ENCODE data around the gene DNAJB9. TPM values are rescaled to one million over a fixed set of nuclear protein-coding genes. Genes with fewer than 3 reads are reported as not detected.

The DNAJB9 gene
- total and polyA plus RNA-seq, 2 experiments from 2014 or later: 64.2 to 94.0 TPM

DNA sequence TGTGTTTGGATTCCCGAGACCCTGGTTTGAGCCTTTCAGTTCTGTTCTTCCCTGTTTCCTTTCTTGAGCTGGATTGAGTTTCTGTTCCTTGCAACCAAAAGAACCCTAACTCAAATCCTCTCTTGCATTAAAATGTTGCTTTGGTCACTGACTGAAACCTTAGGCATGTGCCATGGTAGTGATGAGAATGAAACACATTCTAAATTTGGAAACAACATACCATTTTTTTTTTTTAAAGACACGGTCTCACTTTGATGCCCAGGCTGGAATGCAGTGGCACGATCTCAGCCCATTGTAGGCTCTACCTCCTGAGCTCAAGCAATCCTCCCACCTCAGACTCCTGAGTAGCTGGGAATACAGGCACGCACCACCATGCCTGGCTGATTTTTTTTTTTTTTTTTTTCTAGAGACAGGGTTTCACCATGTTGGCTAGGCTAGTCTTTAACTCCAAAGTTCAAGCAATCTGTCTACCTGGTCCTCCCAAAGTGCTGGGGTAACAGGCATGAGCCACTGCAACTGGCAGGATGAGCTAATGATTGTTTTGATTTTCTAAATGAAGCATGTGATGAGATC, 8.5 kb upstream of the DNAJB9 start:
- TF ChIP-seq EZH2 (IDR thresholded peaks at IDR 0.05; ENCODE audit: borderline replicate concordance) (no peak), EZH2phosphoT487 (IDR thresholded peaks at IDR 0.05; ENCODE audit: low read depth, severe bottlenecking, unreplicated experiment) (no peak), CTCF (IDR thresholded peaks at IDR 0.05; ENCODE audit: poor library complexity) (no peak)
- DNase-seq (ENCODE audit: low spot score): no peak
- WGBS (ENCODE audit: low lambda C conversion rate, missing lambda C conversion rate): 91% methylated on average over 4 of the region's 4 CpGs
- Histone ChIP-seq H3K27me3 (no peaks in the 10 kb centered on the region), H3K4me3 (no peak overlapping the region), H3K4me2 (no peak overlapping the region), H2AFZ (no peak overlapping the region), H3K4me1 (ENCODE audit: insufficient read depth) (no peaks in the 10 kb centered on the region), H4K20me1 (ENCODE audit: insufficient read depth, poor library complexity, severe bottlenecking) (no peaks in the 10 kb centered on the region), H3K9me3 (ENCODE audit: low read depth) (no peaks in the 10 kb centered on the region), H3K36me3 (replicated peaks; ENCODE audit: insufficient read depth, low read depth) (no peaks in the 10 kb centered on the region), H3K79me2 (peaks cover 17% of the 10 kb centered on the region), H3K9me2 (replicated peaks; ENCODE audit: insufficient read depth) (no peaks in the 10 kb centered on the region), H3K27ac (no peak overlapping the region)

DNA sequence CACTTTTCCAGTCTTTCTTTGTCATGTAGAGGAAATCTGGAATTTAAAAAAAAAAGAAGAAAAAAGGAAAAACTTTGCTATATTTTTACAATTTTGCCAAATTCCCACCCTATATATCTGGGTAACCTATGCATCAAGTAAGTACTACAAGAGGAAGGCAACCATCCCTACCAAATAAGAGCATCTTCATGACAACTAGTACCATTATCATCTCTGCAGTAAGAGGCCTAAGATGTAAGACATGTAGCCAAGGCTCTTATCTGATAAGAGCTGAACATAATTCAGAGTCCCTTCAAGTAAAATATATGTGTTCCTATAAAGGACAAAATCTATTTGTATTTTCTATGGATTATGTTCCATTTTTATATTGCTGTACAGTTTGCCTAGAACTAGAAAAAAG, 3.7 kb upstream of the DNAJB9 start:
- TF ChIP-seq EZH2 (IDR thresholded peaks at IDR 0.05; ENCODE audit: borderline replicate concordance) (no peak), EZH2phosphoT487 (IDR thresholded peaks at IDR 0.05; ENCODE audit: low read depth, severe bottlenecking, unreplicated experiment) (no peak), CTCF (IDR thresholded peaks at IDR 0.05; ENCODE audit: poor library complexity) (no peak)
- no peak overlapping the region for H3K4me2 ChIP-seq
- no peaks in the 10 kb centered on the region for H3K9me3 ChIP-seq (ENCODE audit: low read depth)
- no peaks in the 10 kb centered on the region for H3K36me3 ChIP-seq (replicated peaks; ENCODE audit: insufficient read depth, low read depth)
- no peaks in the 10 kb centered on the region for H4K20me1 ChIP-seq (ENCODE audit: insufficient read depth, poor library complexity, severe bottlenecking)
- peaks cover 9% of the 10 kb centered on the region for H3K4me1 ChIP-seq (ENCODE audit: insufficient read depth)
- H3K27me3 ChIP-seq: no peaks in the 10 kb centered on the region
- H2AFZ ChIP-seq: no peak overlapping the region
- peaks cover 51% of the 10 kb centered on the region for H3K79me2 ChIP-seq
- DNase-seq (ENCODE audit: low spot score): no peak
- H3K9me2 ChIP-seq (replicated peaks; ENCODE audit: insufficient read depth): no peaks in the 10 kb centered on the region
- no peak overlapping the region for H3K27ac ChIP-seq
- H3K4me3 ChIP-seq: no peak overlapping the region

GRCh38 chr7:108568801-108569380, 783 bp upstream of the DNAJB9 start:
- Histone ChIP-seq H3K4me2 (peak overlapping the region; percentile 86), H3K9me3 (ENCODE audit: low read depth) (no peaks in the 10 kb centered on the region), H3K9me2 (replicated peaks; ENCODE audit: insufficient read depth) (no peaks in the 10 kb centered on the region), H3K27me3 (no peaks in the 10 kb centered on the region), H3K4me1 (ENCODE audit: insufficient read depth) (peaks cover 17% of the 10 kb centered on the region), H3K4me3 (peak overlapping the region; percentile 32), H3K27ac (peak overlapping the region; percentile 95), H3K36me3 (replicated peaks; ENCODE audit: insufficient read depth, low read depth) (no peaks in the 10 kb centered on the region), H2AFZ (peak overlapping the region; percentile 57), H3K79me2 (peaks cover 74% of the 10 kb centered on the region), H4K20me1 (ENCODE audit: insufficient read depth, poor library complexity, severe bottlenecking) (no peaks in the 10 kb centered on the region)
- WGBS (ENCODE audit: low lambda C conversion rate, missing lambda C conversion rate): 15% methylated on average over 24 of the region's 24 CpGs
- TF ChIP-seq CTCF (IDR thresholded peaks at IDR 0.05; ENCODE audit: poor library complexity) (no peak), EZH2 (IDR thresholded peaks at IDR 0.05; ENCODE audit: borderline replicate concordance) (no peak), EZH2phosphoT487 (IDR thresholded peaks at IDR 0.05; ENCODE audit: low read depth, severe bottlenecking, unreplicated experiment) (no peak)
- DNase-seq (ENCODE audit: low spot score): no peak

Data from hepatocyte (in vitro differentiated cells).